Vagina (tissue), 2 donors: ENCODE results near the gene TMEM141. TPM values are rescaled to one million over a fixed set of nuclear protein-coding genes. Genes with fewer than 3 reads are reported as not detected.
"Not testable (repeated sequence)": the region's sequence is repeated elsewhere in the genome, so short reads cannot be mapped to it uniquely, and the experiment has no call there.

Source experiments
- DNase-seq, 2 donors: peaks; one replicate each; pipeline ENCODE4 v3.0.0-alpha.2; 2017; ENCODE audit errors: extremely low spot score in 2 of 2
- H3K27ac ChIP-seq: fragments of 200-600 bp; sonication (generic); one replicate; pipeline ENCODE4 v1.5.1; 2019
- H3K27me3 ChIP-seq: fragments of 200-600 bp; sonication (generic); one replicate; pipeline ENCODE4 v1.5.1; 2019
- H3K36me3 ChIP-seq, 2 donors: fragments of 200-600 bp; sonication (generic); one replicate each; pipeline ENCODE4 v1.5.1; 2017 to 2019
- H3K4me1 ChIP-seq: fragments of 200-600 bp; sonication (generic); one replicate; pipeline ENCODE4 v1.5.1; 2019
- H3K4me3 ChIP-seq, 2 donors: fragments of 200-600 bp; sonication (generic); 1 replicate in 1 of 2; 2 replicates in 1 of 2; pipeline ENCODE4 v1.5.1; 2016 to 2019
- H3K9me3 ChIP-seq: fragments of 200-600 bp; sonication (generic); one replicate; pipeline ENCODE4 v1.5.1; 2019
- POLR2A ChIP-seq, 2 donors: fragments of 450-650 bp; IDR thresholded peaks; one replicate each; pipeline ENCODE4 v1.6.1; 2017; ENCODE audit warnings: antibody characterized with exemption in 2 of 2, mild to moderate bottlenecking in 2 of 2, moderate library complexity in 2 of 2
- POLR2AphosphoS5 ChIP-seq, 2 donors: sonication (generic); formaldehyde crosslinking; IDR thresholded peaks; one replicate each; pipeline ENCODE4 v1.9.0; 2017; ENCODE audit warnings: antibody characterized with exemption in 2 of 2, mild to moderate bottlenecking in 2 of 2, low read depth in 1 of 2; ENCODE audit not compliant: insufficient read depth in 1 of 2
- intact Hi-C: fragments of 100-400 bp; cut with DNase I; formaldehyde crosslinking; loops from one replicate; pipeline ENCODE4 v1.15.1; 2023
- total RNA-seq: library from RNA; depleted of rRNA; stranded (reverse); fragments of >200 nt; gene quantifications from one replicate; pipeline ENCODE4 v1.2.3, GENCODE V29; 2016
- TF ChIP-seq, protein P1 (sequence below), 3 experiments: fragments of 450-650 bp in 2 of 3; fragments of 200-600 bp in 1 of 3; sonication (generic) in 1 of 3; IDR thresholded peaks; one replicate each; pipeline ENCODE4 v1.5.1; 2017 to 2019; ENCODE audit warnings: antibody characterized with exemption in 3 of 3, mild to moderate bottlenecking in 2 of 3, moderate library complexity in 2 of 3

The TMEM141 gene
- total RNA-seq, 1 donor from 2014 or later: 64.1 TPM

DNA sequence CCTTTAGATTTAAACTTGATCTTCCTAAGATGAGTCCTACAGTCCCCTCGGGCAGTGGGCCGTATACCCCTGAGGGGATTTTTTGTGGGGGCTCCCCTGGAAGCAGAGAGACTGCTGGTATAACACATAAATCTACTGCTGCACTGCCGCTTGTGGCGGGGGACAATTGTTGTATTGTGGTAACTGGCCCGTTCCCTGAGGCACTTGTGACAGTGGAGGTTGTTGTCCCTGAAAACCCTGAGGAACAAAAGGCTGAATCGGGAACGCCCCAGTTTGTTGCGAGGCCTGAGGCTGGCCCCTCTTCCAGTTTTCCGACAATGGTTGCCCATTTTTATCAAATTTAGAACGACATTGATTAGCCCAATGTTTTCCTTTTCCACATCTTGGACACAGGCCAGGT is 4.7 kb upstream of the TMEM141 start:
- intact Hi-C loops: no loop called here

DNA sequence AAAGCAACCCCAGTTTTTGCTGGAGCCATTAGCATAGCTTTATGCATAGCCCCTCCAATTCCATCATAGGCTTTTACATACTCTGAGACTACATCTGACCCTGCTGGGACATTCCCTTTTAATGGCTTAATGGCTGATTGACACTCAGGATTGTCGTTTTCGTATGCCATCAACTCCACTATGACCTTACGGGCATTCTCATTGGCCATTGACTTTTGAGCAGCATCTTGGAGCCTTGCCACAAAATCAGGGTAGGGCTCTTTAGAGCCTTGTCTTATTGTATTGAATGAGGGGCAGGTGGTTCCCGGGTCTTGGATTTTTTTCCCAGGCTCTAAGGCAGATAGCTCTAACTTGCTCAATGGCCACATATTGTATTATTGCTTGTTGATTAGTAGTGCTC is 4.2 kb upstream of the TMEM141 start:
- H3K4me3 ChIP-seq, H3K36me3 ChIP-seq, H3K27ac ChIP-seq, intact Hi-C loops, H3K9me3 ChIP-seq, H3K27me3 ChIP-seq, DNase-seq: not testable (repeated sequence)
- H3K4me1 ChIP-seq: peaks cover 16% of the 10 kb centered on the region

More for the DNA sequence above, 4.7 kb upstream of the TMEM141 start:
- no peaks in the 10 kb centered on the region for H3K36me3 ChIP-seq
- TF ChIP-seq, protein P1, sequence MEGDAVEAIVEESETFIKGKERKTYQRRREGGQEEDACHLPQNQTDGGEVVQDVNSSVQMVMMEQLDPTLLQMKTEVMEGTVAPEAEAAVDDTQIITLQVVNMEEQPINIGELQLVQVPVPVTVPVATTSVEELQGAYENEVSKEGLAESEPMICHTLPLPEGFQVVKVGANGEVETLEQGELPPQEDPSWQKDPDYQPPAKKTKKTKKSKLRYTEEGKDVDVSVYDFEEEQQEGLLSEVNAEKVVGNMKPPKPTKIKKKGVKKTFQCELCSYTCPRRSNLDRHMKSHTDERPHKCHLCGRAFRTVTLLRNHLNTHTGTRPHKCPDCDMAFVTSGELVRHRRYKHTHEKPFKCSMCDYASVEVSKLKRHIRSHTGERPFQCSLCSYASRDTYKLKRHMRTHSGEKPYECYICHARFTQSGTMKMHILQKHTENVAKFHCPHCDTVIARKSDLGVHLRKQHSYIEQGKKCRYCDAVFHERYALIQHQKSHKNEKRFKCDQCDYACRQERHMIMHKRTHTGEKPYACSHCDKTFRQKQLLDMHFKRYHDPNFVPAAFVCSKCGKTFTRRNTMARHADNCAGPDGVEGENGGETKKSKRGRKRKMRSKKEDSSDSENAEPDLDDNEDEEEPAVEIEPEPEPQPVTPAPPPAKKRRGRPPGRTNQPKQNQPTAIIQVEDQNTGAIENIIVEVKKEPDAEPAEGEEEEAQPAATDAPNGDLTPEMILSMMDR (IDR thresholded peaks at IDR 0.05): no peak
- TF ChIP-seq POLR2AphosphoS5 (IDR thresholded peaks at IDR 0.05; ENCODE audit: insufficient read depth in 1 of 2, low read depth in 1 of 2): no peak
- no peak for TF ChIP-seq POLR2A (IDR thresholded peaks at IDR 0.05)
- no peak overlapping the region for H3K4me3 ChIP-seq
- no peaks in the 10 kb centered on the region for H3K9me3 ChIP-seq
- peaks cover 10% of the 10 kb centered on the region for H3K4me1 ChIP-seq
- H3K27ac ChIP-seq: no peak overlapping the region
- no peaks in the 10 kb centered on the region for H3K27me3 ChIP-seq
- DNase-seq: no peak

DNA sequence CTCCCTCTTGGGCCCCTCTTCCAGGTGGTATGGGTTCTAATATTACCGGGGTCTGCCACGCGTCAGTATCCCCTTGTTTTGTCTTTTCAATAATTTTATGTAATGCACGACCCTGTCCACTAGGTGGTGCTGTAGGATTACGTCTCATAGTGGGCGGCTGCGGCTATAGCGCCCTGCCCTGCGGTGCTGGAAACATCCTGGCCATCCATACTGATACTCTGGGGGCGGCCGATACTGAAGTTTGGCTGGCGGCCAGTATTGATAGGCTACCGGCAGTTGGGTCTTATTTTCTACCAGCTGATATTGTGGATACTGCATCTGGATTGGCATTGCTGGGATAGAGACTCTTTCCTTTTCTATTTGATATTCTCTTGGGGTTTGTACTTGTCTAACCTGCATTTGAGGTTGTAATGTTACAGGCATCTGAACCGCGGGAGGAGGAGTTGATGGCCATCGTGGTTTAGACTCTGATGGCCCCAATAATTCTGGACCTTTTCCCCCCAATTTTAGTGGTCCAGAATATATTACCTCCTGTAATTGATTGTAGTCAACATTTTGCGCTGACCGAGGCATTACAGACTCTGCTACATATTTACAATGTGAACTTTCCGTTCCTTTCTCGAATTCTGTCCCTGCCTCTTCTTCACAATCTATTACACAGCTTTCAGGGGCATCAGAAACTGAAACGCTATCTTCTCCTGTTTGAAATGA is 3.3 kb upstream of the TMEM141 start:
- TF ChIP-seq POLR2AphosphoS5 (IDR thresholded peaks at IDR 0.05; ENCODE audit: insufficient read depth in 1 of 2, low read depth in 1 of 2): peak in 1 of 2 donors; percentile 21
- TF ChIP-seq, protein P1 (IDR thresholded peaks at IDR 0.05): peak; percentile 83 to 95 (median 90)
- TF ChIP-seq POLR2A (IDR thresholded peaks at IDR 0.05): no peak
- Histone ChIP-seq H3K27ac (no peak overlapping the region), H3K4me1 (peaks cover 24% of the 10 kb centered on the region)

DNA sequence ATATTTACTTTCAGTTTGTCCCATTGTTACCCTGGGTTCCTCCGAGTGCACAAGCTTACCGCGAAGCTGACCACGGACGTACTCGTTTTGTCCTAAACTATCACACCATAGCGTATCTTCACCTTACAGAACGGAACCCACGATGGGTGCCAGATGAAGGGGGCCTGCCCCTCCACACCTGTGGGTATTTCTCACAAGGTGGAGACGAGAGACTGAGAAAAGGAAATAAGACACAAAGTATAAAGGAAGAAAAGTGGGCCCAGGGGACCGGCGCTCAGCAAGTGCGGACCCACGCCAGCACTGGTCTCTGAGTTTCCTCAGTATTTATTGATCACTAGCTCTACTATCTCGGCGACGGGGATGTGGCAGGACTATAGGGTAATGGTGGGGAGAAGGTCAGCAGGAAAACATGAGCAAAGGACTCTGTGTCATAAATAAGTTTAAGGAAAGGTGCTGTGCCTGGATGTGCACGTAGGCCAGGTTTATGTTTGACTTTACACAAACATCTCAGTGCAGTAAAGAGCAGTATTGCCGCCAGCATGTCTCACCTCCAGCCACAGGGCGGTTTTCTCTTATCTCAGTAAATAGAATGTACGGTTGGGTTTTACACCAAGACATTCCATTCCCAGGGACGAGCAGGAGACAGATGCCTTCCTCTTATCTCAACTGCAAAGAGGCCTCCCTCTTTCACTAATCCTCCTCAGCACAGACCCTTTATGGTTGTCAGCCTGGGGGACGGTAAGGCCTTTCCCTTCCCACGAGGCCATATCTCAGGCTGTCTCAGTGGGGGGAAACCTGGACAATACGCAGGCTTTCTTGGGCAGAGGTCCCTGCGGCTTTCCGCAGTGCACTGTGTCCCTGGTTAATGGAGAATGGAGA is 2.3 kb upstream of the TMEM141 start:
- H3K4me3 ChIP-seq, DNase-seq, H3K9me3 ChIP-seq, H3K27ac ChIP-seq, H3K27me3 ChIP-seq, intact Hi-C loops, H3K36me3 ChIP-seq: not testable (repeated sequence)
- peaks cover 26% of the 10 kb centered on the region for H3K4me1 ChIP-seq

More for the DNA sequence above, 3.3 kb upstream of the TMEM141 start:
- Histone ChIP-seq H3K9me3 (no peaks in the 10 kb centered on the region), H3K27me3 (no peaks in the 10 kb centered on the region), H3K36me3 (no peaks in the 10 kb centered on the region), H3K4me3 (no peak overlapping the region)
- no peak for DNase-seq
- intact Hi-C loops: no loop called here

DNA sequence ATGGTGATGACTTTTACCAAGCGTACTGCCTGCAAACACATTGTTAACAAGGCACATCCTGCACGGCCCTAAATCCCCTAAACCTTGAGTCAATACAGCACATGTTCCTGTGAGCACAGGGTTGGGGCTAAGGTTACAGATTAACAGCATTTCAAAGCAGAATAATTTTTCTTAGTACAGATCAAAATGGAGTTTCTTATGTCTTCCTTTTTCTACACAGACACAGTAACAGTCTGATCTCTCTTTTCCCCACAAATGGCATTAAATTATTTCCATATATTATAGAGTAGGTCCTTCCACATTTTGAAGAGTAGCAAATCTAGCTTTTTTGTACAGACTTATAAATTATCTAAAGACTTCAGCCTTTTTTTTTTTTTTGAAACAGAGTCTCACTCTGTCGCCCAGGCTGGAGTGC is 1.6 kb upstream of the TMEM141 start:
- Histone ChIP-seq H3K27me3 (no peaks in the 10 kb centered on the region), H3K4me1 (peaks cover 26% of the 10 kb centered on the region), H3K4me3 (no peak overlapping the region), H3K9me3 (no peaks in the 10 kb centered on the region), H3K27ac (no peak overlapping the region), H3K36me3 (no peaks in the 10 kb centered on the region)
- TF ChIP-seq POLR2A (IDR thresholded peaks at IDR 0.05): no peak
- TF ChIP-seq, protein P1 (IDR thresholded peaks at IDR 0.05): no peak
- TF ChIP-seq POLR2AphosphoS5 (IDR thresholded peaks at IDR 0.05; ENCODE audit: insufficient read depth in 1 of 2, low read depth in 1 of 2): no peak
- intact Hi-C loops: no loop called here
- DNase-seq: no peak
